ENCODE measurements around the gene PUSL1.

The PUSL1 gene

GRCh38 chr1:1321477-1321876 is 13.1 kb downstream of the PUSL1 start:
- no peaks in the 10 kb centered on the region for H3K9me3 ChIP-seq (ENCODE audit: control insufficient read depth, low read length)
- no peak overlapping the region for H3K4me2 ChIP-seq (ENCODE audit: low read length)
- peaks cover 5% of the 10 kb centered on the region for H3K4me1 ChIP-seq
- no peaks in the 10 kb centered on the region for H3K27me3 ChIP-seq (ENCODE audit: control insufficient read depth, insufficient read depth, low read length)
- no peak for TF ChIP-seq CTCF (IDR thresholded peaks at IDR 0.05)
- no peaks in the 10 kb centered on the region for H3K36me3 ChIP-seq (ENCODE audit: control insufficient read depth, insufficient read depth, low read length)
- H3K4me3 ChIP-seq (ENCODE audit: low read depth, low read length), result no peak overlapping the region
- no peak overlapping the region for H3K9ac ChIP-seq
- H3K79me2 ChIP-seq, result peaks cover 22% of the 10 kb centered on the region
- no peak overlapping the region for H2AFZ ChIP-seq
- no peak overlapping the region for H3K27ac ChIP-seq

- Histone ChIP-seq H3K27me3 (ENCODE audit: control insufficient read depth, insufficient read depth, low read length) (no peaks in the 10 kb centered on the region), H3K4me1 (peaks cover 5% of the 10 kb centered on the region), H3K36me3 (ENCODE audit: control insufficient read depth, insufficient read depth, low read length) (no peaks in the 10 kb centered on the region), H3K4me2 (ENCODE audit: low read length) (no peak overlapping the region), H3K27ac (no peak overlapping the region), H3K9ac (no peak overlapping the region), H3K4me3 (ENCODE audit: low read depth, low read length) (no peak overlapping the region), H3K9me3 (ENCODE audit: control insufficient read depth, low read length) (no peaks in the 10 kb centered on the region), H2AFZ (no peak overlapping the region), H3K79me2 (peaks cover 22% of the 10 kb centered on the region)
- no peak for TF ChIP-seq CTCF (IDR thresholded peaks at IDR 0.05)
Measured at GRCh38 chr1:1322418-1322817, 14.0 kb downstream of the PUSL1 start.

- no peaks in the 10 kb centered on the region for H3K36me3 ChIP-seq (ENCODE audit: control insufficient read depth, insufficient read depth, low read length)
- TF ChIP-seq CTCF (IDR thresholded peaks at IDR 0.05), result no peak
- no peaks in the 10 kb centered on the region for H3K27me3 ChIP-seq (ENCODE audit: control insufficient read depth, insufficient read depth, low read length)
- H3K27ac ChIP-seq, result no peak overlapping the region
- H3K79me2 ChIP-seq, result peaks cover 22% of the 10 kb centered on the region
- H3K4me1 ChIP-seq, result peaks cover 5% of the 10 kb centered on the region
- H3K9ac ChIP-seq, result no peak overlapping the region
- no peaks in the 10 kb centered on the region for H3K9me3 ChIP-seq (ENCODE audit: control insufficient read depth, low read length)
- no peak overlapping the region for H3K4me2 ChIP-seq (ENCODE audit: low read length)
- no peak overlapping the region for H2AFZ ChIP-seq
- H3K4me3 ChIP-seq (ENCODE audit: low read depth, low read length), result no peak overlapping the region
Measured at GRCh38 chr1:1322952-1323351, 14.6 kb downstream of the PUSL1 start.

GRCh38 chr1:1324084-1324523 is 15.7 kb downstream of the PUSL1 start:
- Histone ChIP-seq H3K27me3 (ENCODE audit: control insufficient read depth, insufficient read depth, low read length) (no peaks in the 10 kb centered on the region), H3K4me1 (peaks cover 5% of the 10 kb centered on the region), H3K4me3 (ENCODE audit: low read depth, low read length) (peak overlapping the region; percentile 97), H2AFZ (peak overlapping the region; percentile 76), H3K27ac (peak overlapping the region; percentile 36), H3K9me3 (ENCODE audit: control insufficient read depth, low read length) (no peaks in the 10 kb centered on the region), H3K4me2 (ENCODE audit: low read length) (peak overlapping the region; percentile 81), H3K9ac (peak overlapping the region; percentile 67), H3K36me3 (ENCODE audit: control insufficient read depth, insufficient read depth, low read length) (no peaks in the 10 kb centered on the region), H3K79me2 (peaks cover 22% of the 10 kb centered on the region)
- TF ChIP-seq CTCF (IDR thresholded peaks at IDR 0.05), result no peak

- no peak for TF ChIP-seq CTCF (IDR thresholded peaks at IDR 0.05)
- Histone ChIP-seq H3K4me2 (ENCODE audit: low read length) (peak within 1 kb of the TSS; percentile 81), H3K4me1 (peaks cover 5% of the 10 kb centered on the region), H3K36me3 (ENCODE audit: control insufficient read depth, insufficient read depth, low read length) (no peaks in the 10 kb centered on the region), H2AFZ (peak within 1 kb of the TSS; percentile 76), H3K9ac (peak within 1 kb of the TSS; percentile 92), H3K4me3 (ENCODE audit: low read depth, low read length) (peak within 1 kb of the TSS; percentile 97), H3K9me3 (ENCODE audit: control insufficient read depth, low read length) (no peaks in the 10 kb centered on the region), H3K27me3 (ENCODE audit: control insufficient read depth, insufficient read depth, low read length) (no peaks in the 10 kb centered on the region), H3K27ac (peak within 1 kb of the TSS; percentile 91), H3K79me2 (peaks cover 22% of the 10 kb centered on the region)
Measured at GRCh38 chr1:1324524-1325287, 16.3 kb downstream of the PUSL1 start, which contains the start of the genes CPTP and INTS11. Gene CPTP, plus strand, starts transcription at chr1:1324802. Its CDS starts 2,109 bp downstream, at chr1:1326911. Gene INTS11, minus strand, starts transcription at chr1:1324660. Its CDS starts 52 bp downstream, at chr1:1324608.

Data from parathyroid adenoma (tissue), 2 donors.